Stimulated activated CD4-positive, alpha-beta T cell treated with anti-CD3 and anti-CD28 coated beads, Interleukin-15, amount 100 ng/mL, for 48 hours (primary cell): ENCODE measurements around the gene SHQ1.
"Not testable (repeated sequence)": the region's sequence is repeated elsewhere in the genome, so short reads cannot be mapped to it uniquely, and the experiment has no call there.

Experiments used
- DNase-seq, 2 donors: peaks; one replicate each; pipeline ENCODE4 v3.0.0-alpha.2; 2020; ENCODE audit warnings: low read depth in 2 of 2

The SHQ1 gene

DNA sequence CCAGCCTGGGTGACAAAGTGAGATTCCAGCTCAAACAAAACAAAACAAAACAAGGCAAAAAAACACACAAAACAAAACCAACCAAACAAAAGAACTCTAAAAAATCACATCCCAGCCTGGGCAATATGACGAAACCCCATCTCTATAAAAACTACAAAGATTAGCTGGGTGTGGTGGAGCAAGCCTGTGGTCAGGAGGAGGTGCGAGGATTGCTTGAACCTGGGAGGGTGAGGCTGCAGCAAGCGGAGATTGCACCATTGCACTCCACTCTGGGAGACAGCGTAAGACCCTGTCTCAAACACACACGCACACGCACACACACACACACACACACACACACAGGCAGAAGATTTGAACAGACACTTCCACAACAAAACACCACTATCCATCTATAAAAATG lies 99.6 kb downstream of the SHQ1 start:
- DNase-seq: no peak

DNA sequence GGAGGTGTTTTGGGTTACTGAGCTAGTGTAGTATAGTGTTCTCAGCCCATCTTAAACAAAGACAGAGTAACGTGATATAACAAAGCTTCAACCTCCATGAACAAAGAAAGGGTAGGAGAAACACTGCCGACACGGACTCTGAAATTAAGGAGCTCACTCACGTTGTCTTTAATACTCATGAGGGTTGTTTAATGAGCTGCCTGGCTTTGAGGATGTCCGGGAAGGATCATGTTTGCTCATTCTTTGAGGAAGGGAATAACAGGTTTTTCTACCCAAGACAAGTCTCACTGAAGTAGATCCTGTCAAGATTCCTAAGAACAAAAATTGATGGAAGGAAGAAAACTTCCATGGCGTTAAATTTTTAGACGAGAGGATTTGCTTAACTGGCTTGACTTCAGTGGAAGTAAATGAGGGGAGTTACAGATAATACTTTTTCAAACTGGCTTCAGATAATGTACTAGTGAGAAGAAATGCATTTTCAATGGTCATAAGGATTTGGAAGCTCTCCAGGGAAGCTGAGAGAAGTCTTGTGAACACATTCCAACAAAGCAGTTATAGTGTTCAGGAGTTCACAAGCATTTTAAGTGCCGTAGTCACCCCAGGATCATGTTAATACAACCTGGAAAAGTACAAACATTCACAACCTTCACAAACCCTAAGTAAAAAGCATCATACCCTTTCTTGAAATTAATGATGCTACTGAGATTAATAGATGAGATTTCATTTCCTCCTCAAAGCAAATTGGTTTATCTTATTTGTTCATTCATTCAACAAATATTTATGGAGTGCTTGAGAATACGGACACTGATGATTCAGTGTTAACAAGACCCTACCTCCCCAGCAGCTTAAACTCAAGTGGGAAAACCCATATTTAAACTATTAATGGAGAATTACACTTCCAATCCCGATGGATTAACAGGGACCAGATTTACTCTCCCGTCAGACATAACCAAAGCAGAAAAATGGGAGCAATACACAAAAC lies 101.5 kb downstream of the SHQ1 start:
- DNase-seq: no peak

DNA sequence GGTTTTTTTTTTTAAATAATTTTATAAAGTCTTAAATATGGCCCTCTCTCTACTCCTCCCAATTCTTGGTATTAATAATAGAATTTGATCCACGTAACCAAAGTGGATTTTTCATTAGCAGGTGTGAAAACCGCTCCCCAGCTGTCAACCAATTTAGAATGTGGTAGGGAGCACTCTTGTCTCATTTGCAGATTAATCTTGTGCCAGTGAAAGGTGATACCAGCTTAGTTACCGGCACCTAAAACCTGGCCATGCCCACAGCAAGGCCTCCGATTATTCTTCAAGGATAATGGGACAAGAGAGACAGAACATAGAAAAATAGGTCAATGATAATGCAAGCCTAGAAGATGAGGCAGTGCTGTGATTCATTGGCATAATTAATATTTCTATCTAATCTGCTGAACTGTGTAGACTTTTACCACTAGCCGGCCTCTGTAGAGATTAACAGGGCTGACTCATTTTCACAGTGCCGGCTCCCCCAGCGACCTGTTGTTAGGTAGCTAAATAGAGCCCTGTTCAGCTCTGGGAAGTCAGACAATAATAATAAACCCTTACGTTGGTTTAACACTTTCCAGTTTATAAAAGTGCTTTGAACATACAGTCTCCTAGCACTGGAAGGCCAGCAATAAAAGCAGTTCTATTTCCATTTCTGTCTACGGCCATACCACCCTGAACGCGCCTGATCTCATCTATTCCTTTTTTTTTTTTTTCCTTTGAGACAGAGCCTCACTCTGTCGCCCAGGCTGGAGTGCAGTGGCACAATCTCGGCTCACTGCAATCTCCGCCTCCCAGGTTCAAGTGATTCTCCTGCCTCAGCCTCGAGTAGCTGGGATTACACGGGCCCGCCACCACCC lies 102.9 kb downstream of the SHQ1 start:
- no peak for DNase-seq

DNA sequence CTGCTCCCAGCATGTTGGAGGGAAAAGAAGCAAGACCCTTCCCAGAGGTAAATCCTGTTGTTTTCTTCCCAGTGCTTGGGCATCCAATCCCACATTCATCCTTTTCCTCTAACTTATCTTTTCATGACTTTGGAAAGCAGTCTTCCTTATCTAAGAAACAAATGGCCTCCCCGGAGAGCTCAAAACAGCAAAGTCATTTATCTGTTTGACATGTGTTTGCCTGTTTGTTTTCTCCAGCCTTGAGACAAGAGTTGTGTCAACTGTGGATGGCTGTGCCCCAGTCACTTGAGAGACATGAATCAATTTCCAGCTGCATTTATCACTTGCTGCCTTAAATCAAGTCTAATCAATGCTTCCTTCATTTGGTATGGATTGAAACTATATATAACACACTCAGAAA lies 103.9 kb downstream of the SHQ1 start:
- DNase-seq: no peak

DNA sequence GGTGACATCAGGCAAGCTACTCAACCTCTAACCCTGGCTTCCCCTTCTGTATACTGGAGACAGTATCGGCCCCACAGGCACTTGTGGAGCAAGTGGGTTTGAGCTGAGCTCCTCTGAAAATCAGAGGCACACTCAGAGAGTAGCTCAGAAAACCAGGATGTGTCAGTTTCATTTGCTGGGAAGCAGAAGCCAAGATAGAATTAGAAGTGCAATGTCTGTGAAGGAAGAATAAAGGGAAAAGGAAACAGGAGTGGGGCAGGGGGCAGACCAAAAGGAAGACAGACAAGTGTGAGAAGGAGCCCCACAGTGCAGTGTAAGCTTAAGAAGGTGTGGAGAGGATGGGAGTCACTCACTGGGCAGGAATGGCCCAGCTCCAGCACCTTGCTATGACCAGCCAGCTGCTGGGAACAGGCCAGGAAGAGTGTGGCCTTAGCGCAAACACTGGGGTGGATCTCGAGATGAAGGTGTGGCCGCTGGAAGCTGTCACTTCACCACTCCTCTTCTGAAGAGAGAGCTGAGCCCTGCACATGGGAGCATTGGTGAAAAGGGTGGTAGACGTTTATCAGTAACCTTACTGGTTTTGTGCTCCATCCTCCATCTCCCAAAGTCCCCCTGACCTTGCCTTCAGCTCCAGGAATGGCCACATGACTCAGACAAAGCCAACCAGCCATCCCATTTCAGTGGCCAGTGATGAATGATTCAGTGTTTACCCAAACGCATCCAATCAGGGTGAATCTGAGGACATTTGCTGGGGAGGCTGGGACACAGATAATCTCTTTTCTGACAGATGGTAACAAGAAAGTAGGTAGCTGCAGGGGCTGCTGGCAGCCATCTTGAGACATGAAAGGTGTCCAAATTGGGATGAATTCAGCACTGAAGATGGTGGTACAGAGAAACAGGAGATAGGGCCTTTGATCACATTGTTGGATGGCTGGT lies 108.4 kb downstream of the SHQ1 start:
- DNase-seq: no peak

DNA sequence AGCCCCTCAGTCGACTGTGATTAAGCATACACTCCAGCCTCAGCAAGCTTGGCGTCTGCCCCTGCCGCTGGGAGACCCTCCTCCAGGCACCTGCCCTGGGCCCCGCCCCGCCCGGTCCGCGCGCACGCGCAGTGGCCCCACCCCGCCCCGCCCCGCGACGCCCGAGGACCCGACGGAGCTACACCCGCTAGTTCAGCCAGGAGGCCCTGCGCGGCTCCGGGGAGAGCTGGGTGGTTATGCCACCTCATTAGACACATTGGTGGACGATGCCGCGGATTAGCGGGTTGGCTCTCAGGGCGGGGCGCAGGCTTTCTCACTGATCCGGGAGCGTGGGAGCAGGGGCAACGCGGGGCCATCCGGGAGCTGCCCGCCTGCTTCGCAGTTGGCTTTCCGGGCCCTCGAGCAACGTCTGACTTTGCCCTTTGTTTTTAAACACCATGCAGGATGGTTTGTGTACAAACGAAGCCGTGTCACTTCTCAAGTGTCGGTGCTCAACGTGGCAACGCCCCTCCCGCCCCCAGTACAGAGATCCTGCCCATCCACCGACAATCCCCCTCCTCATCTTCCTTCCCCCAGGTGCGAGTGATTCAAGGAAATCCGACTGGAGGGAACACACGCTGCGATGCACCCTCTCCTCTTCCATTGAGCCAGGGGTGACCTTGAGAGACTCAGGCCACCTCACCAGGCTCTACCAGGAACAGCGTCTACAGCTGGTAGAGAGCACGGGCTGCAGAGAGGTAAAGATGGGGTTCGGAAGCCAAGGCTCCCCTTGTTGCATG lies 109.3 kb downstream of the SHQ1 start:
- DNase-seq: peak; percentile 55 to 66

DNA sequence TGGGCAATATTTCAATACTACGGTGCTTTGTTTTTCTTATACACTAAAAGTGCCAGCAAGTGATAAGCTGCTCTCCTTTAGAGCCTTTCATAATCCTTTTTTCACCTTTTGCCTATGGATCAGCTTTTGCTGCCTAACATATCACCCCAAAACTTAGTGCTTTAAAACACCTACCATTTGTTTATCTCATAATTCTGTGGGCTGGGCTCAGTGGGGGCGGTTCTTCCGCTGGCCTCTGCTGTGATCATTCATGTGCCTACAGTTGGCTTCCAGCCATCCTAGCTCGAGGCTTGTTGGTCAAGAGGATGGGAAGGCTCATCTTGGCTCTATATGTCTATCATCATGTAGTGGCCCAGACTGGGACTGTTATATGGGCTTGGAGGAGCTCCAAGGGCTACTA lies 113.2 kb downstream of the SHQ1 start:
- not testable (repeated sequence) for DNase-seq

DNA sequence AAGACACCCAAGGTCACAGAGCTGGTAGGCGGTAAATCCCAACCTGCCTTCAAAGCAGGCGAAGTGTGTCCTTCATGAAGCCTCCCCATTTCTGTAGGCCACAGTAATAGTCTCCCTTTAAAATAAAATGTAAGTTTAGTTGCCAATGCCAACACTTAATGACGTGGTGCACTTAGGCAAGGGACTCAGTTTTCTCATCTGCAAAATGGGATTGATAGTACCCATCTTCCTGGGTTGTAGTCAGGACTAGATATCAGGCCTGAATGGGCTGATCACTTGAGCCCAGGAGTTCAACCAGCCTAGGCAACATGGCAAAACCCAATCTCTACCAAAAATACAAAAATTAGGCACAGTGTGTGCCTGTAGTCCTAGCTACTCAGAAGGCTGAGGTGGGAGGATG lies 114.6 kb downstream of the SHQ1 start:
- DNase-seq: no peak

DNA sequence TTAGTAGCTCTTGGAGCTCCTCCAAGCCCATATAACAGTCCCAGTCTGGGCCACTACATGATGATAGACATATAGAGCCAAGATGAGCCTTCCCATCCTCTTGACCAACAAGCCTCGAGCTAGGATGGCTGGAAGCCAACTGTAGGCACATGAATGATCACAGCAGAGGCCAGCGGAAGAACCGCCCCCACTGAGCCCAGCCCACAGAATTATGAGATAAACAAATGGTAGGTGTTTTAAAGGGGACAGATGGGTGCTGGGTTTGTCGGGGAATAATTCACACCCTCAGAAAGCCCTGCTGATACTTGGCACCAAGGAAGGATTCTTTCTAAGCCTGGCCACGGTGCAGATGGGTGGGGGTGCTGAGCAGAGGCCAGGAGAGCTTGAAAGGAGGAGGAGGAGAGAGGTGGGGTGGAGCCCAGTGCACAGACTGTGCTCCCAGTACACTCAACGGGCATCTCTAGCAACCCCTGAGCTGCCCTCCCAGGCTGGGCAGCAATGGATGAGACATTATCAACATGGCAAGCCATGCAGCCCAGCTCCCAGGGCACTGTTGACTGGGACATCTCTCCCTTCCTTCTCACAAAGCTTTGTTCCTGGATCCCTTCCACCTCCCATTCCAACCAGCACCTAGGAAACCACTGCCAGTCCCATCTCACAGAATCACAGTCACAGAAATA lies 115.4 kb downstream of the SHQ1 start:
- not testable (repeated sequence) for DNase-seq

DNA sequence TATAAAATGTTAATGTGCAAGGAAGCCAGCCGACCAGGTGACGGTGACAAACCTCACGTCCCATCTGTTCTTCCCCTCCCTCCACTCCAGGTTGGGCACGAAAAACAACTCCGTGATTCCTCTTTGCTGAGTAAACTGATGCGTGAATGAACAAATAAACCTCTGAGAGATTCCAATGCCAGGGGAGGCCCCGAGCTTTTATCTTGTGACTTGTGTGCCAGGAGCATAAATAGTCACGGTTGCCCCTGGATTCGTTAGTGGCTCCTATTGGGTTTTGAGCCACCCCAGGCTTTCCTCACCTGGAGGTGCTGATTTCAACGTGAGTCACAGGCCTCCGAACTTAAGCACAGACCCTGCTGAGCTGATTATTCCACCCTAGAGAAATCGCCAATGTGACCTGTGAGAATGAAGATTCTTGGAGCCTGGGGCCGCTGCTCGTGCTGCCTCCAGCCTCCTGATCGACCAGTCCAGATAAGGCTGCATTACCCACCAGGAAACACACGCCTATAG lies 119.2 kb downstream of the SHQ1 start:
- no peak for DNase-seq

DNA sequence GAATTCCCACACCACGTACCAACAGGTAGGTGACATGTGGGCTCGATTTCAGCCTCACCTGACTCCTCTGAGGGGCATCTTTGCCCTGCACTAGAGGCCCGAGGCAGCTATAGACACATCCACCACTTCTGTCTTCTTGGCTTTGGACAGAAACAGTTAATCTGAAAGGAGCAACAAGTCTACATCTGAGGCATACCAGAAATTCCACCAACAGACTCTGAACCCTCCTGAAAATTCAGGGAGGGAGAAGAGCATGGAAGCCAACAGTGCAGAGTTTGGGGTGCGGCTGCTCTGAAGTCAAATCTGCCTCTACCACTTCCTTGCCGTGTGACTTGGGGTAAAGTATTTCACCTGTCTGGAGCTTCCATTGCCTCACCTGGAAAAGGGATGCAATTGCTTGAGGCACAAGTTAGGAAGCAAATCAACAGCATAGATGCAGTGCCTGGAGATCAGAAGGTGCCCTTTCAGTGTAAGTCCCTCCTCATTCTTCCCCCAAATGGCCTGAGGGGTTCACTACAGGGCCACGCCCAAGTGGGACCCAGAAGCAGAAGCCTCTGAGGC lies 119.8 kb downstream of the SHQ1 start:
- no peak for DNase-seq

DNA sequence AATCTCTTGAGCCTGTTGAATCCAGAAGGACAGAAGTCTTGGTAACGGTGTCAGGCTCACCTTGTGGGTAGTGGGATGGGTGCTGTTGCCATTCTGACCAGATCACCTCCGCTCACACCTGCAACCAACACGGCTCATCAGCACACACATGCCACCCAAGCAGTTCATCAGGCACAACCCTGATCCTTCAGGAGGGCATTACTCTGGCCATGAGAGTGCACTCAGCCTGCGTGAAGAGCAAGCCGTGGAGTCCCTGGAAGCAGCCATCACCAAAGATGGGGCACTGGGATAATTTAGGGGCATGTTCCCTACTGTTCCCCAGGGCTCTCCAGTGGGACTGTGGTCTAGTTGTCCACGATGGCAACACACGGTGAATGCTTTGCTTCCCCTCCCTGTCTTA lies 120.5 kb downstream of the SHQ1 start:
- no peak for DNase-seq

DNA sequence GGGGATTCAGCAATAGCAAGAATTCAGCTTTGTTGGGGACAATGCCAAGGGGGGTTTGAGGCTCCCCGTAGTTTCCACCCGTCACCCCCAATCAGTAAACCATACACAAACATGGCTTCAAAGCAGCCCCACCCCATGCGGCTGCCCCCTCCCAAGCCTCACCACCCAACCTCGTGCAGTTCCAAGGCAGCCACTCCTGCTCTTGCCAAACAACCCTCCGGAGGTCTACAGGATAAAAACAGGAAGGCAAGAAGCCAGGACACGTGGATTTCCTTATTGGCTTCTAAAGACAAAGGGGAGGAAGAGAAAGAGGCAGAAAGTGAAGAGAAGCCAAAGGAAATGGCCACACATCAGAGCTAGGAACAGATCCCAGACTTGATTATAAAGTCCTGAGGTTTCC lies 121.1 kb downstream of the SHQ1 start:
- no peak for DNase-seq

DNA sequence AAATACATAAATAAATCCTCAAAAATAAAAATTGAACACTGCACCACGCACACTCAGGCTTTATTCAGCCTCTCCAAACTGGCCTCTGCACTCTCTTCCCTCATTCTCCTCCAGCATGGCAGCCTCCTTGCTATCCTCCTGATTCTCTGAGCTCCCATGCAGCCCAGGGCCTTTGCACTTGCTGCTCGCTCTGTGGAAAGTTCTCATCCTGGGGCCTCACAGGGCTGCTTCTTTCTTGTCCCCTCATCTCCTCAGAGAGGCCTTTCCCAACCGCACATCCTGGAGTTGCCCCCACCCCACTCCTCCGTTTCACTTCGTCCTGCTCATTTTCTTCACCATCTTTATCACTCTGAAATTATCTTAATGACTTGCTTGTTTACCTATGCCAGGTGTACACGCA lies 123.0 kb downstream of the SHQ1 start:
- DNase-seq: no peak

DNA sequence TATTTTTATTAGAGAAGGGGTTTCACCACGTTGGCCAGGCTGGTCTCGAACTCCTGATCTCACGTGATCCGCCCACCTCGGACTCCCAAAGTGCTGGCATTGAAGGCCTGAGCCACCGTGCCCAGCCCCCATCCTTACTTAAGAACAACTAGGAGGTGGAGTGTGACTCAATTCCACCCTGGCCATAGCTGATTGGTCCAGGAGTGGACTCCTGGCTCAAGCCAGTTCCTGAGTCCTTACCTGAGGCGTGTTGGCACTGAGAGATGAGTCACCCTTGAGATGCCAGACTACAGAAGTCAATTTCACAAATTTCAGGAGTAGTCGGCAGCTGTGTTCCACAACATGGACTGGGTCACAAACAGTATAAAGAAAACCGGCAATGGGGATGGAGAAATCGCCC lies 124.2 kb downstream of the SHQ1 start:
- no peak for DNase-seq

DNA sequence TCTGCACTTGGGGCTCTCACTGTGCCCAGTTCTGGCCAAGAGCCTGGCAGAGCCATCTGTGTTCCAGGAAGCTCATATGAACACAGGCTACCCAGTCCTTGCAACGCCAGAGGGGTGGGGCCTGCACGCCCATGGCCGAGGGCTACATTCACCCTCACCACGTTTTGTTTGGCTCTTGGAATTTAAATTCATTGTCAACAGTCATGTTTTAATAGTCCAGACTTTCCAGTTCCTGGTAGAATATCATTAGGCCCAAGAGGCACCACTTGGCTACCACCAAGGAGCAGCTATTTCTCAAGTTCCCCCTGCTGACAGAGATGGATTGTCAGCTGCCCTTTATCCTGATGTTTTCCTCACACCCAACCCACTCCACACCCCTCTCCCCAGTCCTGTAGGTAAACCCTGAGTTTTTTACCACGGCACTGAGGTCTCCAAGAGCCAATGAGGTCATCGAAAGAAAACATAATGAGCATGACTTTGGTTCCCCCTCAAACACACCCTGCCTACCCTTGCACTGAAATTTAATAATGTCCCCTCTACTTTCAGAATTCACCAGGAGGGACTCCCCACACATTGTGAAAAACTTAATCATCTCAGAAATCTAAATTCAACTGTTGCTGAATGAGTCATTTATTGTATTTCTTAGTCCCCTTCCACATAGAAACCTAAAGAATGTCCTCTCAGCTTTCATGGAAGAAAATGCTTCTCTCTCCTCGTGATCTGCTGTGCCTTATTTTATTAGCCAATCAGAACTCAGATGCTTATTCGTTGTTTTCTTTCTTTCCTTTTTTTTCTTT lies 125.1 kb downstream of the SHQ1 start:
- peak in 1 of 2 donors; percentile 5 for DNase-seq

DNA sequence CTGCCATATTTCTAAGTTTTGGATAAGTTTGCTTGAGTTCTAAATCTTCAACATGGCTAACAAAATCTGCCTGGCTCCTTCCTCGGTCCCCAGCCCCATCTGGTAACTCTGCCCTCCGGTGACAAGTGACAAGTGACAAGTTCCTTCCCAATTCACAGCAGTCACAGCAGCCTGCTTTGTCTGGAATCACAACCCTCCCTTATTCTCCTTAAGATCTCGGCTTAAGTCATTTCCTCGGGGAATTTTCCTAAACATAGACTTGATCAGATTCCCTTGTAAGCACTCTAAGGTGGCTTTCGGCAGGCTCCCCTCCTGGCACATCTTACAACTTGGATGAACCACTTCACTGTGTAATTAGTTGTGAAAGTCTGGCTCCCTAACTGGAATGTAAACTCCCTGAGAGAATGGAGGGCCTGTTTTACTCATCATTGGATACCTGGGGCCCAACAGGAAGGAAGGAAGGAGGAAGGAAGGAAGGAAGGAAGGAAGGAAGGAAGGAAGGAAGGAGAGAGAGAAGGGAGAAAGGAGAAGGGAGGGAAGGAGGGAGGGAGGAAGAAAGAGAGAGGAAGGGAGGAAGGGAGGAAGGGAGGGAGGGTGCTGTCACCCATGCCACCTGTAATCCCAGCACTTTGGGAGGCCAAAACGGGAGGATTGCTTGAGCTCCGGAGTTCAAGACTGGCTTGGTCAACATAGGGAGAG lies 126.4 kb downstream of the SHQ1 start:
- DNase-seq: no peak

DNA sequence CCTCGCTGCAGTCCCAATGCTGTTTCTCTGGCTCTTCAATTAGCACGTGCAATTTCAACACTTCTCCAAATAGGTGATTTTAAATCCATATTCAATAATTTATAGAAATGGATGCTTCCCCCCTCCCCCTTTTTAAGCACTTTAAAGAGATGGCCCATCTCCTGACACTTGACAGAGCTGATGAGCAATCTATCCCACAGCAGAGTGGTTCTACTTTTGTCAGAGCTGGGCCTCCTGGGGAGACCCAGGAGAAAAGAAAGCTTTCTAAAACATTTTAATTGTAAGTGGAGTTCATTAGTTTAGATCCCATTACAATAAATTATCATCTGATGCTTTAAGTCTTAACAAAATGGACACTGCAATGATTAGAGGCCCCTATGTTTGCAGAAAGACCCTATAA lies 127.7 kb downstream of the SHQ1 start:
- no peak for DNase-seq
